ENCODE measurements around the gene TSPAN5.

GRCh38 chr4:98639108-98639507 is 19.3 kb downstream of the TSPAN5 start:
- TF ChIP-seq EZH2 (IDR thresholded peaks at IDR 0.05; ENCODE audit: low read length, unreplicated experiment), result no peak
- no peak for TF ChIP-seq CTCF (conservative IDR thresholded peaks at IDR 0.05; ENCODE audit: low read depth, low read length)
- no peak for TF ChIP-seq EZH2phosphoT487 (IDR thresholded peaks at IDR 0.05; ENCODE audit: borderline replicate concordance, low read length)
